ENCODE data around the gene SLC15A4.

Gene SLC15A4

GRCh38 chr12:128804762-128805161 is 19.0 kb downstream of the SLC15A4 start:
- Histone ChIP-seq H3K4me3 (ENCODE audit: low read depth, low read length) (no peak overlapping the region), H3K4me1 (no peaks in the 10 kb centered on the region), H3K27me3 (no peaks in the 10 kb centered on the region), H3K36me3 (peaks cover 42% of the 10 kb centered on the region), H3K9me3 (no peaks in the 10 kb centered on the region)
- TF ChIP-seq CTCF (IDR thresholded peaks at IDR 0.05; ENCODE audit: low read depth, low read length): no peak
- DNase-seq: no peak

GRCh38 chr12:128803788-128804187 is 20.0 kb downstream of the SLC15A4 start:
- no peak for DNase-seq
- Histone ChIP-seq H3K9me3 (no peaks in the 10 kb centered on the region), H3K27me3 (no peaks in the 10 kb centered on the region), H3K4me1 (no peaks in the 10 kb centered on the region), H3K4me3 (ENCODE audit: low read depth, low read length) (no peak overlapping the region), H3K36me3 (peaks cover 46% of the 10 kb centered on the region)
- no peak for TF ChIP-seq CTCF (IDR thresholded peaks at IDR 0.05; ENCODE audit: low read depth, low read length)

- H3K4me3 ChIP-seq (ENCODE audit: low read depth, low read length): no peak overlapping the region
- H3K36me3 ChIP-seq: peaks cover 52% of the 10 kb centered on the region
- H3K27me3 ChIP-seq: no peaks in the 10 kb centered on the region
- H3K4me1 ChIP-seq: no peaks in the 10 kb centered on the region
- DNase-seq: no peak
- H3K9me3 ChIP-seq: no peaks in the 10 kb centered on the region
- no peak for TF ChIP-seq CTCF (IDR thresholded peaks at IDR 0.05; ENCODE audit: low read depth, low read length)
Measured at GRCh38 chr12:128802756-128803155, 21.0 kb downstream of the SLC15A4 start.

- DNase-seq: no peak
- H3K36me3 ChIP-seq: peaks cover 52% of the 10 kb centered on the region
- TF ChIP-seq CTCF (IDR thresholded peaks at IDR 0.05; ENCODE audit: low read depth, low read length): no peak
- no peaks in the 10 kb centered on the region for H3K27me3 ChIP-seq
- H3K9me3 ChIP-seq: no peaks in the 10 kb centered on the region
- H3K4me3 ChIP-seq (ENCODE audit: low read depth, low read length): no peak overlapping the region
- H3K4me1 ChIP-seq: no peaks in the 10 kb centered on the region
Measured at GRCh38 chr12:128801879-128802391, 21.8 kb downstream of the SLC15A4 start.

GRCh38 chr12:128800606-128801005 is 23.2 kb downstream of the SLC15A4 start:
- no peak overlapping the region for H3K4me3 ChIP-seq (ENCODE audit: low read depth, low read length)
- H3K36me3 ChIP-seq: peaks cover 57% of the 10 kb centered on the region
- H3K9me3 ChIP-seq: no peaks in the 10 kb centered on the region
- no peak for DNase-seq
- no peak for TF ChIP-seq CTCF (IDR thresholded peaks at IDR 0.05; ENCODE audit: low read depth, low read length)
- no peaks in the 10 kb centered on the region for H3K27me3 ChIP-seq
- no peaks in the 10 kb centered on the region for H3K4me1 ChIP-seq

GRCh38 chr12:128798571-128799341 is 25.0 kb downstream of the SLC15A4 start:
- no peaks in the 10 kb centered on the region for H3K9me3 ChIP-seq
- no peaks in the 10 kb centered on the region for H3K4me1 ChIP-seq
- no peak overlapping the region for H3K4me3 ChIP-seq (ENCODE audit: low read depth, low read length)
- H3K27me3 ChIP-seq: no peaks in the 10 kb centered on the region
- TF ChIP-seq CTCF (IDR thresholded peaks at IDR 0.05; ENCODE audit: low read depth, low read length): no peak
- peaks cover 57% of the 10 kb centered on the region for H3K36me3 ChIP-seq
- DNase-seq: no peak

Measured in BE2C (cell line).